Measurements from ENCODE around the gene UBE2I. TPM values are rescaled to one million over a fixed set of nuclear protein-coding genes. Genes with fewer than 3 reads are reported as not detected.

UBE2I gene
- total and polyA plus RNA-seq, 2 of the 4 experiments (the other 2 are of a cell fraction) = 30.8 to 140 TPM

DNA sequence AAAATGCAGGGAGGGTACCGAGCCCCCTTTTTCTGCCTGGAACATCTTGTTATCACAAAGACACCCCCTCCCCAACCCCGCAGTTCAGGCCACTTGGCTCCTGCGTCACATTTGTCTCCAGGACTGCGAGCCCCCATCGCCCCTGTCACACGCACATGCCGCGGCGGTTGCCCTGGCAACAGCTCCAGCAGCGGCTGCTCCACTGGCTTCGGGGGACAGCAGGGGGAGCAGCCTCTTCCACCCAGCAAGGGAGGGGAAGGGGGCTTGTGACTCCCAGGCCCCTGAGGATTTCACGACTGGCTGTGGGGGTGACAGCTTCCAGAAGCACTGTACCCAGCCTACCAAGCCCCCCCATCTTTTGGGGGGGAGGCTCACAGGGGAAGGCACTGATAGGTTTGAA lies 26.6 kb downstream of the UBE2I start:
- Histone ChIP-seq H2BK15ac (ENCODE audit: low read depth, low read length) (no peak overlapping the region), H3K27me3 (ENCODE audit: control insufficient read depth, insufficient read depth, low read length) (peaks cover 55% of the 10 kb centered on the region), H3K23ac (ENCODE audit: low read depth, low read length) (no peak overlapping the region), H2AK9ac (replicated peaks; ENCODE audit: low read depth, low read length, poor library complexity) (no peak overlapping the region), H3K79me1 (ENCODE audit: low read depth in 1 of 2, low read length in 2 of 2) (no peaks in the 10 kb centered on the region), H2BK20ac (ENCODE audit: low read depth, low read length) (no peak overlapping the region), H3K9ac (ENCODE audit: low read depth, low read length) (no peak overlapping the region), H2AK5ac (ENCODE audit: low read depth, low read length) (no peak overlapping the region), H3K9me1 (ENCODE audit: insufficient read depth, low read length) (no peaks in the 10 kb centered on the region), H4K20me1 (ENCODE audit: insufficient read depth, low read length) (no peaks in the 10 kb centered on the region; the same call in 1 of the 2 replicates), H3K18ac (ENCODE audit: low read depth, low read length) (no peak overlapping the region), H3K14ac (replicated peaks; ENCODE audit: low read depth, low read length) (no peak overlapping the region), H3K56ac (ENCODE audit: extremely low read depth, insufficient read depth, low read length) (no peak overlapping the region), H4K8ac (ENCODE audit: low read depth in 2 of 2, low read length in 2 of 2) (no peak overlapping the region), H2AFZ (replicated peaks; ENCODE audit: low read length, poor library complexity) (no peak overlapping the region), H3K27ac (ENCODE audit: insufficient read depth, low read length) (no peak overlapping the region), H3K36me3 (ENCODE audit: control insufficient read depth, insufficient read depth, low read length) (no peaks in the 10 kb centered on the region), H2BK5ac (ENCODE audit: low read depth, low read length, poor library complexity, severe bottlenecking) (no peak overlapping the region), H4K5ac (ENCODE audit: low read depth, low read length) (no peak overlapping the region), H3K4me1 (ENCODE audit: control insufficient read depth, insufficient read depth, low read length) (peaks cover 7% of the 10 kb centered on the region), H3K9me3 (ENCODE audit: control insufficient read depth, insufficient read depth, low read length) (no peaks in the 10 kb centered on the region), H2BK120ac (ENCODE audit: low read depth, low read length) (no peak overlapping the region), H3K4me3 (ENCODE audit: insufficient read depth, low read depth, low read length) (no peak overlapping the region), H3K4me2 (ENCODE audit: low read depth, low read length) (no peak overlapping the region), H4K91ac (ENCODE audit: insufficient read depth, low read depth, low read length) (no peak overlapping the region), H3K4ac (ENCODE audit: low read depth, low read length) (no peak overlapping the region)
- ATAC-seq (ENCODE audit: low read depth) (no peak), DNase-seq (no peak)
- dilution Hi-C loops (cut with HindIII; ENCODE audit: low sequenced_read_pairs, unreplicated experiment) = no loop called here
- no TSS peak for BruUV-seq (replicated peaks)
- CTCF ChIA-PET = no interaction called here
- no peak for TF ChIP-seq CHD1 (IDR thresholded peaks at IDR 0.05; ENCODE audit: low read depth, low read length)
- TF ChIP-seq BHLHE40 (IDR thresholded peaks at IDR 0.05; ENCODE audit: low read depth, low read length) = no peak
- no peak for TF ChIP-seq RFX5 (IDR thresholded peaks at IDR 0.05; ENCODE audit: low read depth, low read length)
- TF ChIP-seq SMC3 (IDR thresholded peaks at IDR 0.05; ENCODE audit: low read depth, low read length) = no peak
- TF ChIP-seq MAZ (IDR thresholded peaks at IDR 0.05; ENCODE audit: borderline replicate concordance, low read depth, low read length) = no peak
- TF ChIP-seq, protein P1, sequence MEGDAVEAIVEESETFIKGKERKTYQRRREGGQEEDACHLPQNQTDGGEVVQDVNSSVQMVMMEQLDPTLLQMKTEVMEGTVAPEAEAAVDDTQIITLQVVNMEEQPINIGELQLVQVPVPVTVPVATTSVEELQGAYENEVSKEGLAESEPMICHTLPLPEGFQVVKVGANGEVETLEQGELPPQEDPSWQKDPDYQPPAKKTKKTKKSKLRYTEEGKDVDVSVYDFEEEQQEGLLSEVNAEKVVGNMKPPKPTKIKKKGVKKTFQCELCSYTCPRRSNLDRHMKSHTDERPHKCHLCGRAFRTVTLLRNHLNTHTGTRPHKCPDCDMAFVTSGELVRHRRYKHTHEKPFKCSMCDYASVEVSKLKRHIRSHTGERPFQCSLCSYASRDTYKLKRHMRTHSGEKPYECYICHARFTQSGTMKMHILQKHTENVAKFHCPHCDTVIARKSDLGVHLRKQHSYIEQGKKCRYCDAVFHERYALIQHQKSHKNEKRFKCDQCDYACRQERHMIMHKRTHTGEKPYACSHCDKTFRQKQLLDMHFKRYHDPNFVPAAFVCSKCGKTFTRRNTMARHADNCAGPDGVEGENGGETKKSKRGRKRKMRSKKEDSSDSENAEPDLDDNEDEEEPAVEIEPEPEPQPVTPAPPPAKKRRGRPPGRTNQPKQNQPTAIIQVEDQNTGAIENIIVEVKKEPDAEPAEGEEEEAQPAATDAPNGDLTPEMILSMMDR (conservative IDR thresholded peaks at IDR 0.05; ENCODE audit: low read depth, low read length) = no peak; the same call in 1 of the 2 replicates
- no peak for TF ChIP-seq FOS (IDR thresholded peaks at IDR 0.05; ENCODE audit: low read depth, low read length)
- TF ChIP-seq MAFK (IDR thresholded peaks at IDR 0.05; ENCODE audit: low read depth, low read length) = no peak
- TF ChIP-seq RCOR1 (IDR thresholded peaks at IDR 0.05; ENCODE audit: insufficient replicate concordance, low read length) = no peak
- TF ChIP-seq POLR2A (IDR thresholded peaks at IDR 0.05; ENCODE audit: low read depth, low read length) = no peak
- TF ChIP-seq CEBPB (IDR thresholded peaks at IDR 0.05; ENCODE audit: low read depth, low read length) = no peak
- TF ChIP-seq, protein P2, sequence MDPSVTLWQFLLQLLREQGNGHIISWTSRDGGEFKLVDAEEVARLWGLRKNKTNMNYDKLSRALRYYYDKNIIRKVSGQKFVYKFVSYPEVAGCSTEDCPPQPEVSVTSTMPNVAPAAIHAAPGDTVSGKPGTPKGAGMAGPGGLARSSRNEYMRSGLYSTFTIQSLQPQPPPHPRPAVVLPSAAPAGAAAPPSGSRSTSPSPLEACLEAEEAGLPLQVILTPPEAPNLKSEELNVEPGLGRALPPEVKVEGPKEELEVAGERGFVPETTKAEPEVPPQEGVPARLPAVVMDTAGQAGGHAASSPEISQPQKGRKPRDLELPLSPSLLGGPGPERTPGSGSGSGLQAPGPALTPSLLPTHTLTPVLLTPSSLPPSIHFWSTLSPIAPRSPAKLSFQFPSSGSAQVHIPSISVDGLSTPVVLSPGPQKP (IDR thresholded peaks at IDR 0.05; ENCODE audit: borderline replicate concordance, low read depth, low read length) = no peak
- no peak for TF ChIP-seq NFE2L2 (IDR thresholded peaks at IDR 0.05; ENCODE audit: low read depth, low read length)
- POLR2A ChIA-PET (ENCODE audit: unreplicated experiment) = no interaction called here
- 20% methylated on average over 1 of the region's 12 CpGs; no CpG with 5 or more reads in 1 of the 2 experiments for WGBS, 2 experiments (ENCODE audit: extremely low coverage in 2 of 2, insufficient read length in 1 of 2)
- in situ Hi-C loops (cut with MboI; ENCODE audit: low sequenced_read_pairs) = no loop called here
- intact Hi-C loops (cut with micrococcal nuclease) = no loop called here
